Tongue (tissue), 2 donors: ENCODE data around the gene GNA12. TPM values are rescaled to one million over a fixed set of nuclear protein-coding genes. Genes with fewer than 3 reads are reported as not detected.
A peak's percentile ranks its signal among the peaks of the same experiment; 100 is the strongest.
"Not testable (repeated sequence)": the region's sequence is repeated elsewhere in the genome, so short reads cannot be mapped to it uniquely, and the experiment has no call there.

Source experiments
- DNase-seq: peaks from one replicate; pipeline ENCODE4 v3.0.0-alpha.2; 2015
- total RNA-seq: library from RNA; depleted of rRNA; stranded (reverse); fragments of >200 nt; gene quantifications from one replicate; pipeline ENCODE4 v1.2.3, GENCODE V29; 2014

The GNA12 gene
- total RNA-seq, 1 donor from 2014 or later = 20.3 TPM

GRCh38 chr7:2864999-2865670, 21.0 kb upstream of the GNA12 start:
- DNase-seq = peak; percentile 88

DNA sequence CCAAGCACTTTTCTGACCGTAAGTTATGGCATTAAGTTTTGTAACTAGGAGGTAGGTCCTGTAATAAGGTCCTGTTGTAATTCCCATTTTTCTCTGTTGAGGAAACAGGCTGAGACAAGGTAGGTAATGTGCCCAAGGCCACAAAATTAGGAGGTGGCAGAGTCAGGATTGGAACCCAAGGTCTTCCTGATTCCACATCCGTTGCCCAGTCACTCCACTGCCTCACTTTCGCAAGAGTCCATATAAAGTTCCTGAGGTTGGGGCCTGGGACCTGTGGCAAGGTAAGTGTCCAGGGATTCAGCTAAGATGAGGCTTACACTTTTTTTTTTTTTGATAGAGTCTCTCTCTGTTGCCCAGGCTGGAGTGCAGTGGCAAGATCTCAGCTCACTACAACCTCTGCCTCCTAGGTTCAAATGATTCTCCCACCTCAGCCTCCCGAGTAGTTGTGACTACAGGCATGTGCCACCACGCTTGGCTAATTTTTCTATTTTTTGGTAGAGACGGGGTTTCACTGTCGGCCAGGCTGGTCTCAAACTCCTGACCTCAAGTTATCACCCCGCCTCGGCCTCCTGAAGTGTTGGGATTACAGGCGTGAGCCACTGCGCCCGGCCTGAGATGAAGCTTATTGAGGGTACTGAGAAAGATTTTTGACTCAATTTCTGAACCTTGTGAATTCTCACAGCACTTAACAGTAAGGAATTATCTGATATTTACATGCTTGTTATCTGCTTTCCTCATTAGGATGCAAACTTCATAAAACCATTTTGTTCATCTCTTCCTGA, 20.3 kb upstream of the GNA12 start:
- DNase-seq = no peak

DNA sequence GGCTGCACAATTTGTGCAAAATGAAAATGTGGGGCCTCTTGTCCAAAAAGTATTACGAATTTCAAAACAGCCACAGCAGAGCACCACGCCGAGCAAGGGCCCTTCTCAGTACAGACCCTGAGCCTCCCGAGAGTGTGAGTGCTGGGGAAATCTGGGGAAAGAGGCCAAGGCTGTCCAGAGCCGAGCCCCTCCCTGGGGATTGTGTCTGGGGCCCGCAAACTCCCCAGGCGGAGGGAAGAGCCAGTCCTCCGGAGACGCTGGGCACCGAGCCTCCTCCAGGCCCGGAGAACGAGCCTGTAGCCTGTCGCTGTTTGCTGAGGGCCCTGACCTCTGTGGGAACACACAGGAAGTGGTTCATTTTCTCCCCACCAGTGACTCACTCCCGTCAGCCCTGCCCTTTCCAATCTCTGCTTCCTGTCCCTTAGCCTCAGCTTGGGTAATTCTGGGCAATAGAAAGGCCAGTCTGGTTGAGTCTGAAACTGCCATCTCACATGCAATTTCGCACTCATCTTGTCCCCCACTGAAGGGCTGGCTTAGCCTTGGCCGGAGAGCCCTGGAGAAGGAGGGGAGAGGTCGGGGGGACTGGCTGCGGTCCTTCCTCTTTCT, 19.5 kb upstream of the GNA12 start:
- DNase-seq = peak; percentile 35

- DNase-seq = no peak
Observed at GRCh38 chr7:2862831-2863361, 18.8 kb upstream of the GNA12 start.

DNA sequence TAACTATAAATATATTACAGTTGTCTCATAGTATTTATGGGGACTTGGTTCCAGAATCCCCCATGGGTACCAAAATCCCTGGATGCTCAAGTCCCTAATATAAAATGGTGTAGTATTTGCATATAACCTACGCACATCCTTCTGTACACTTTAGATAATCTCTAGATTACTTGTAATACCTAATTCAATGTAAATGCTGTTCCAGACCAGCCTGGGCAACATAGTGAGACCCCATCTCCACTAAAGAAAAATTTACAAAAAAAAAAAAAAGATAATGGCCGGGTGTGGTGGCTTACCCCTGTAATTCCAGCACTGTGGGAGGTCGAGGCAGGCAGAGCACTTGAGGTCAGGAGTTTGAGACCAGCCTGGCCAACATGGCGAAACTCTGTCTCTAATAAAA, 17.4 kb upstream of the GNA12 start:
- DNase-seq = no peak

DNA sequence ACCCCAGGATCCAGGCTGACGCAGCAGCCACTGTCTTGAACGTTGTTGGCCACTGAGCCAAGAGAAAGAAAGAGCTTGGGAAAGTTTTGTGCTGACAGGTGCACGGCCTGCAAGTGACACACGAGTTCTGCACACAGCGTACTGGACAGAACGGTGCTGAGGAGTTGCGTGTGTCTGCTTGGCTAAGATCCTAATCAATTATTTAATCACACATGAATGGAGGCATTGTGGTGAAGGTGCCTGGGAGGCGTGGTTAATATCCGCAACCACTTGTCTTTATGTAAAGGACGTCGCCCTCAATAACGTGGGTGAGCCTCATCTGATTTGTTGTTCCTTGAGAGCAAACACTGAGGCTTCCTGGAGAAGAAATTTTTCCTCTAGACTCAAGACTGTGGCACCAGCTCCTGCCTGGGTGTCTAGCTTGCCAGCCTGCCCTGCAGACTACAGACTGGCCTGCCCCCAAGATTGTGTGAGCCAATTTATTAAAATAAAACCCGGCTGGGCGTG, 16.6 kb upstream of the GNA12 start:
- peak; percentile 60 for DNase-seq

DNA sequence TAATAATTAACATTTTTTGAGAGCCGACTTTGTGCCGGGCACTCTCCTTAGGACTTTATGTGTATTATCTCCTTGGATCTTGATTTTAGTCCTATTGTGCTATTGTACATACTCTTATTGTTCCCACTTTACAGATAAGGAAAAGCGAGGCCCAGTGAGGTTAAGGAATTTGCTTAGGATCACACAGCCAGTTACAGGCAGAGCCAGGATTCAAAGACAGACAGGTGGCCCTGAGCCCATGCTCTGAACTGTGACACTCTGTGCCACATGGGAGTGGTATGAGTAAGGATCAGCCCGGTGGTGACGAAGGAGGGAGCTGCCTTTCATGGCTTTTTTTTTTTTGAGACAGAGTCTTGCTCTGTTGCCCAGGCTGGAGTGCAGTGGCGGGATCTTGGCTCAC, 15.8 kb upstream of the GNA12 start:
- DNase-seq = no peak

GRCh38 chr7:2858621-2859020, 14.5 kb upstream of the GNA12 start:
- peak; percentile 69 for DNase-seq

GRCh38 chr7:2856388-2857169, 12.5 kb upstream of the GNA12 start:
- peak; percentile 32 for DNase-seq

DNA sequence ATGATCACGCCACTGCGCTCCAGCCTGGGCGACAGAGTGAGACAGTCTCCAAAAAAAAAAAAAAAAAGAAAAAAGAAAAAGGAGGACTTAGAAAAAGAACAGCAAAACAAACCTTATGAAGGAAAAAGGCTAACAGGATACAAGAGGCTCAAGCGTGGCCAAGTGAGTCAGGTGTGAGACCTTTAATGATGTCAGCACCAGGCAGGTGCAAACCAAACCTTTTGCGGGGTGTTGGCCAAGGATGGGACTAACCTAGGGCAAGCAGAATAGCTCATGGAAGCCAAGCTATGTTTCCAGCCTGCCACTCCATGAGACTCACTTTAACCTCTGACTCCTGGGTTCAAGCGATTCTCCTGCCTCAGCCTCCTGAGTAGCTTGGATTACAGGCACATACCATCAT, 11.3 kb upstream of the GNA12 start:
- no peak for DNase-seq

DNA sequence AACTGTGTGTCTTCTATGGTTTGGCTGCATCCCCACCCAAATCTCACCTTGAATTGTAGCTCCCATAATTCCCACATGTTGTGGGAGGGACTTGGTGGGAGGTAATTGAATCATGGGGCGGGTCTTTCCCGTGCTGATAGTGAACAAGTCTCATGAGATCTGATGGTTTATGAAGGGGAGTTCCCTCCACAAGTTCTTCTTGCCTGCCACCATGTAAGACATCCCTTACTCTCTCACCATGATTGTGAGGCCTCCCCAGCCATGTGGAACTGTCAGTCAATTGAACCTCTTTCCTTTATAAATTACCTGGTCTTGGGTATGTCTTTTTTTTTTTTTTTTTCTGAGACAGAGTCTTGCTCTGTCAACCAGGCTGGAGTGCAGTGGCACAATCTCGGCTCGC, 9.4 kb upstream of the GNA12 start:
- DNase-seq = not testable (repeated sequence)

GRCh38 chr7:2853147-2853546, 9.0 kb upstream of the GNA12 start:
- DNase-seq = no peak

- DNase-seq = no peak
Observed at GRCh38 chr7:2851497-2851896, 7.4 kb upstream of the GNA12 start.

DNA sequence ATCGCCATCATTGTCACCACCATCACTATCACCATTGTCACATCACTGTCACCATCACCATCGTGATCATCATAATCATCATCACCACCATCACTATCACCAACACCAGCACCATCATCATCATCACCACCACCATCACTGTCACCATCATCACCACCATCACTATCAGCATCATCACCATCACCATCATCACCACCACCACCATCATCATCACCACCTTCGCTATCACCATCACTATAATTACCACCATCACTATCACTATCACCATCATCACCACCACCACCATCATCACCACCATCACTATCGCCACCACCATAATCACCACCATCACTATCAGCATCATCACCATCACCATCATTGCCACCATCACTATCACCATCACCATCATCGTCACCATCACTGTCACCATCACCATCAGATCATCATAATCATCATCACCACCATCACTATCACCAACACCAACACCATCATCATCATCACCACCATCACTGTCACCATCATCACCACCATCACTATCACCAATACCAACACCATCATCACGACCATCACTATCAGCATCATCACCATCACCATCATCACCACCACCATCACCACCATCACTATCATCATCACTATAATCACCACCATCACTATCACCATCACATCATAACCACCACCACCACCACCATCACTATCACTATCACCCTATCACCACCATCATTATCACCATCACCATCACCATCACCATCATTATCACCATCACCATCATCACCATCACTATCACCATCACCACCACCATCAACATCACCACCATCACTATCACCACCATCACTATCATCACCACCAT, 6.0 kb upstream of the GNA12 start:
- DNase-seq = no peak

DNA sequence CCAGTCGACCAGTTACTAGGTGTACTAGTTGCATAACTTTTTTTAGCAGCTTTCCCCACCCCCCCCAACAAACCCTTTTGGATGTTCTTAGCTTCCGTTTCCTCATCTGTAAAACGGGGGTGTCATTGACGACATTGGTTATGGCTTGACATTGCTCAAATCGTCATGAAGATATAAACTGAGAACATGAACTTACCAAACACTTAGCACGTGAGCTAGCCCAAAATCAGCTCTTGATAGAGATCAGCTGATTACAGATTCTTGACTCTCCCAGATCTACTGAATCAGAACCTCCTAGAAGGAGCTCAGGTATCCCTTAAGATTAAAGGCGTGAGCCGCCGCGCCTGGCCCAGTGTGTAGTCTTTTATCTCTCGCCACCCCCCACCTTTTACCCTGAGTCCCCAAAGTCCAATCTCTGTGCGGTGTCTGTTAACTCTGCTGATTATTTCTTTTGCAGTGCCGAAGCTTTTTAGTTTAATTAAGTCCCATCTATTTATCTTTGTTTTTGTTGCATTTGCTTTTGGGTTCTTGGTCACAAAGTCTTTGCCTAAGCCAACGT, 1.0 kb upstream of the GNA12 start:
- no peak for DNase-seq

DNA sequence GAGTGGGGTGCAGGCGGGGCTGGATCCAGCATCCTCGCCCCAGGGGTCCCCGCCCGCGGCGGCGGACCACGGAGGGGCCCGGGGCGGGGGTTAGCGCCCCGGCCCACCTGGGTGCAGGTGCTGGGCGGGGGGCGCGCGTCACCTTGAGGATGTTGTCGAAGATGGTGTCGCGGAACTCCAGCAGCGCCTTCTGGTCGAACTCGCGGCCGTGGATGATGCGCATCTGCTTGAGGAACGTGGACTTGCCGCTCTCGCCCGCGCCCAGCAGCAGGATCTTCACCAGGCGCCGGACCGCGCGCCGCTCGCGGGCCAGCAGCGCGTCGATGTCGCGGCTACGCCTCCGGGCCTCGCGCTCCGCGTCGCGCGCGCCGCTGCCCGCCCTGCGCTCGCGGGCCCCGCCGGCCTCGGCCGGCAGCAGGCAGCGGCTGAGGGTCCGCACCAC, 376 bp downstream of the GNA12 start:
- DNase-seq = peak; percentile 47

DNA sequence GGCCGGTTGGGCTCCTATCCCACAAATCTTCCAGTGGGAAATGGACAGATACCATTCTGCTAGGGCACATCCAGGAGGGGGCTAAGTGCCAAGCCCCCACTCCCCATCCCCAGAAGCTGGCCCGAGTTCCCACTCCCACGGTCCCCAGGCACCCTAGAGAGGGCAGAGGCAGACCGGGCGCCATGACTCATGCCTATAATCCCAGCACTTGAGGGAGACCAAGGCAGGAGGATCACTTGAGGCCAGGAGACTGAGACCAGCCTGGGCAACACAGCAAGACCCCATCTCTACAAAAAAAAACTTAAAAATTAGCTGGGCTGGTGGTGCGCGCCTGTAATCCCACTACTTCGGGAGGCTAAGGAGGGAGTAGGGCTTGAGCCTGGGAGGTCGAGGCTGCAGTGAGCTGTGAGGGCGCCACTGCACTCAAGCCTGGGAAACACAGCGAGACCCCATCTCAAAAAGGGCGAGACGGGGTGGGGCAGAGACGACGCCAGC, 870 bp downstream of the GNA12 start:
- DNase-seq = no peak

DNA sequence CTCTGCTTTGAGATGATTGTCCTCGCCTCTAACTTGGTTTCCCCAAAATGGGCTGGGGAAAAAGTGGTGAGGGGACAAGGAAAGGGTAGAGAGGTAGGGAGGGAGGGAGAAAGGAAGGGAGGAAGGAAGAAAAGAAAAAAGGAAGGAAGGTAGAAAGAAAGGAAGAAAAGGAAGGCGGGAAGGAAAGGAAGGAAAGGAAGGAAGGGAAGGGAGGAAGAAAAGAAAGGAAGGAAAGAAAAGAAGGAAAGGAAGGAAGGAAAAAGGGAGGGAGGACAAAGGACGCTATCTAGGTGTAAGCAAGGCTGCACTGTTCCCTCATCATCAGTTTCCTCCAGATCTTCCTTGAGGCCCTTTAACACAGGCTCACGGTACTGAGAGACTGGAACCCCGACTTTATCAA, 2.2 kb downstream of the GNA12 start:
- no peak for DNase-seq

DNA sequence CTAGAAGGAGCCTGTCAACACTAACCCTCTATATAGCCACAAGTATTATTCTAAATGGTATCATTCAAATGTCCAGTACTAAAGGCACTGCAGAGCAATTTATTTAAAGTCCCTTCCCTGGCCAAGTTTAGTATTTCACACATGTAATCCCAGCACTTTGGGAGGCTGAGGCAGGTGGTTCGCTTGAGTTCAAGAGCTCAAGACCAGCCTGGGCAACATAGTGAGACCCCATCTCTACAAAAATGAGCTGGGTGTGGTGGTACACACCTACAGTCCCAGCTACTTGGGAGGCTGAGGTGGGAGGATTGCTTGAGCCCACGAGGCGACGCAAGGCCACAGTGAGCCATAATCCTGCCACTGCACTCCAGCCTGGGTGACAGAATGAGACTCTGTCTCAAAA, 3.6 kb downstream of the GNA12 start:
- DNase-seq = no peak

DNA sequence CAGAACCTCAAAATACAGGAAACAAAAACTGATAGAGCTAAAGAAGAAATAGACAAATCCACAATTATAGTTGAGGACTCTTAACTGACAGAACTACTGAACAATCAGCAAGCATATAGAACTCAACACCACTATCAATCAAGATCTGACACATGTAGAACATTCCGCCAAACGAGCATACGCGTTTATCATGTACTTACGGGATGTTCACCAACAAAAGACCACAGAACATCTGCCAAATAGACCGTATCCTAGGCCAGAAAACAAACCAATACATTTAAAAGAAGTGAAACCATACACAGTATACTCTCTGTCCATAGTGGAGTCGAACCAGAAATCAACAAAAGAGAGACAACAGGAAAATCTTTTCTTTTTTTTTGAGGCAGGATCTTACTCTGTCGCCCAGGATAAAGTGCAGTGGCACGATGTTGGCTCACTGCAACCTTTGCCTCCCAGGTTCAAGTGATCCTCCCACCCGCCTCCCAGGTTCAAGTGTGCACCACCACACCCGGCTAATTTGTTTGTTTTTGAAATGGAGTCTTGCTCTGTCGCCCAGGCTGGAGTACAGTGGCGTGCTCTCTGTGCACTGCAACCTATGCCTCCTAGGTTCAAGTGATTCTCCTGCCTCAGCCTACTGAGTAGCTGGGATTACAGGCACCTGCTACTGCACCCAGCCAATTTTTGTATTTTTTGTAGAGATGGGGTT, 5.1 kb downstream of the GNA12 start:
- no peak for DNase-seq
